OCI-LY3 (cell line): ENCODE measurements around the gene SLC44A1.

Experiments used
- H2AFZ ChIP-seq: fragments of 200-600, 300-600 bp; shearing (Covaris generic); 2 replicates; pipeline ENCODE4 v1.6.0; 2014; ENCODE audit warnings: antibody characterized with exemption, low read depth, low read length
- H3K27ac ChIP-seq: fragments of 200-600, 300-600 bp; sonication (generic); 2 replicates; pipeline ENCODE4 v1.5.1; 2014; ENCODE audit warnings: mild to moderate bottlenecking, low read length, moderate library complexity, mixed read lengths
- H3K27me3 ChIP-seq: fragments of 200-600, 300-600 bp; sonication (generic); 2 replicates; pipeline ENCODE4 v1.6.1; 2014; ENCODE audit warnings: low read depth, low read length, mixed read lengths
- H3K36me3 ChIP-seq: fragments of 200-600, 300-600 bp; sonication (generic); replicated peaks from 2 replicates; pipeline ENCODE3; 2014; ENCODE audit warnings: low read depth, low read length, mixed read lengths
- H3K4me1 ChIP-seq: fragments of 300-600, 200-600 bp; sonication (generic); 2 replicates; pipeline ENCODE4 v1.6.1; 2014; ENCODE audit warnings: low read length, mixed read lengths
- H3K4me2 ChIP-seq: fragments of 200-600, 300-600 bp; sonication (generic); 2 replicates; pipeline ENCODE4 v1.6.1; 2014; ENCODE audit warnings: low read length, mixed read lengths
- H3K4me3 ChIP-seq: fragments of 300-600, 200-600 bp; sonication (generic); 2 replicates; pipeline ENCODE4 v1.5.1; 2014; ENCODE audit warnings: antibody characterized with exemption, mild to moderate bottlenecking, low read length, moderate library complexity
- H3K79me2 ChIP-seq: fragments of 300-600, 200-600 bp; shearing (Covaris generic); 2 replicates; pipeline ENCODE4 v1.6.1; 2014; ENCODE audit warnings: mild to moderate bottlenecking, low read length, mixed read lengths
- H3K9ac ChIP-seq: fragments of 300-600, 200-600 bp; shearing (Covaris generic); 2 replicates; pipeline ENCODE4 v1.6.0; 2014; ENCODE audit warnings: mild to moderate bottlenecking, low read length, moderate library complexity
- H3K9me3 ChIP-seq: fragments of 200-600, 300-600 bp; shearing (Covaris generic); 2 replicates; pipeline ENCODE4 v1.6.1; 2014; ENCODE audit warnings: low read length, mixed read lengths; ENCODE audit not compliant: insufficient read depth
- H4K20me1 ChIP-seq: fragments of 200-600, 300-600 bp; sonication (generic); 2 replicates; pipeline ENCODE4 v1.6.1; 2016; ENCODE audit warnings: low read length, mixed read lengths; ENCODE audit not compliant: insufficient read depth
- CTCF ChIP-seq: fragments of 200-600, 300-600 bp; sonication (generic); IDR thresholded peaks from 2 replicates; pipeline ENCODE4 v1.5.1; 2014; ENCODE audit warnings: antibody characterized with exemption, low read length, low read depth
- EZH2phosphoT487 ChIP-seq: fragments of 200-600 bp; shearing (Covaris generic); IDR thresholded peaks from 2 replicates; pipeline ENCODE4 v1.6.1; 2018; ENCODE audit warnings: antibody characterized with exemption, mixed run types, low read depth

The SLC44A1 gene

GRCh38 chr9:105479846-105480245, 235.4 kb downstream of the SLC44A1 start:
- Histone ChIP-seq H3K9ac (no peak overlapping the region), H3K36me3 (no peaks in the 10 kb centered on the region), H3K4me2 (no peak overlapping the region), H3K27me3 (no peaks in the 10 kb centered on the region), H2AFZ (no peak overlapping the region), H3K27ac (no peak overlapping the region), H4K20me1 (no peaks in the 10 kb centered on the region), H3K4me1 (peaks cover 33% of the 10 kb centered on the region), H3K4me3 (no peak overlapping the region), H3K79me2 (no peaks in the 10 kb centered on the region), H3K9me3 (no peaks in the 10 kb centered on the region)
- TF ChIP-seq EZH2phosphoT487 (no peak), CTCF (no peak)

GRCh38 chr9:105483618-105484017, 239.2 kb downstream of the SLC44A1 start:
- no peak overlapping the region for H3K4me2 ChIP-seq
- TF ChIP-seq CTCF (peak; percentile 42), EZH2phosphoT487 (no peak)

GRCh38 chr9:105484226-105484625, 239.8 kb downstream of the SLC44A1 start:
- no peak overlapping the region for H2AFZ ChIP-seq
- no peaks in the 10 kb centered on the region for H3K79me2 ChIP-seq
- no peaks in the 10 kb centered on the region for H4K20me1 ChIP-seq
- peaks cover 21% of the 10 kb centered on the region for H3K4me1 ChIP-seq
- no peak overlapping the region for H3K27ac ChIP-seq
- H3K4me2 ChIP-seq: no peak overlapping the region
- H3K27me3 ChIP-seq: no peaks in the 10 kb centered on the region
- H3K9ac ChIP-seq: no peak overlapping the region
- H3K9me3 ChIP-seq: no peaks in the 10 kb centered on the region
- TF ChIP-seq EZH2phosphoT487: no peak
- TF ChIP-seq CTCF: no peak
- H3K36me3 ChIP-seq: peaks cover 6% of the 10 kb centered on the region
- no peak overlapping the region for H3K4me3 ChIP-seq

More at GRCh38 chr9:105483618-105484017, 239.2 kb downstream of the SLC44A1 start:
- peaks cover 6% of the 10 kb centered on the region for H3K36me3 ChIP-seq
- no peaks in the 10 kb centered on the region for H3K27me3 ChIP-seq
- no peak overlapping the region for H3K4me3 ChIP-seq
- H3K27ac ChIP-seq: no peak overlapping the region
- H4K20me1 ChIP-seq: no peaks in the 10 kb centered on the region
- H3K9ac ChIP-seq: no peak overlapping the region
- H3K79me2 ChIP-seq: no peaks in the 10 kb centered on the region
- peaks cover 21% of the 10 kb centered on the region for H3K4me1 ChIP-seq
- no peak overlapping the region for H2AFZ ChIP-seq
- H3K9me3 ChIP-seq: no peaks in the 10 kb centered on the region

GRCh38 chr9:105485131-105485530, 240.7 kb downstream of the SLC44A1 start:
- Histone ChIP-seq H3K9me3 (no peaks in the 10 kb centered on the region), H3K27me3 (no peaks in the 10 kb centered on the region), H3K4me3 (no peak overlapping the region), H3K79me2 (no peaks in the 10 kb centered on the region), H4K20me1 (no peaks in the 10 kb centered on the region), H3K4me1 (peaks cover 21% of the 10 kb centered on the region), H3K9ac (no peak overlapping the region), H3K4me2 (no peak overlapping the region), H3K27ac (no peak overlapping the region), H2AFZ (no peak overlapping the region), H3K36me3 (peaks cover 6% of the 10 kb centered on the region)
- TF ChIP-seq CTCF: no peak
- TF ChIP-seq EZH2phosphoT487: no peak
